DMS114 treated with DMSO at 0.1 percent for 48 hours (cell line): ENCODE data around the gene ATXN10.
"Not testable (repeated sequence)": the region's sequence is repeated elsewhere in the genome, so short reads cannot be mapped to it uniquely, and the experiment has no call there.

Source experiments
- DNase-seq: peaks from one replicate; lab custom pipeline; 2025; ENCODE audit not compliant: unreplicated experiment; lab: John Stamatoyannopoulos, UW

ATXN10 gene

GRCh38 chr22:45707605-45708004 lies 36.0 kb downstream of the ATXN10 start:
- no peak for DNase-seq

DNA sequence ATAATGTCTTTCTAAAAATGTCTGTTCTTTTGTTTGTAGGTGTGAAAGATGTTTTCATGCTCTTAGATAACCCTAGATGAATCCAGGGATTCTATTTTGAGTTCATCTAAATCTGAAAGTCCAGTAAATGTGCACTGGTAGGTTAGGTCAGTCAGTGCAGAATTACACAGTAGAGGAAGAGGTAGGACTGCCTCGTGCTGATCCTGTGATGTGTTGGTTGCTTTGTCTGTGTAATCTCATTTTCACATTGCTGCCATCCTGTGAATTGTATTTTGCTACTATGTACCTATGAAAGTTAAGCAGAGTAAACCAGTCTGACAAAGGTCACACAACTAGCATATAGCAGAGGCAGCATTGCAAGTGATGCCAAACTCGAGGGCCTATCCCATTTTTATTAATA lies 36.5 kb downstream of the ATXN10 start:
- DNase-seq = no peak

- DNase-seq = no peak
Observed at GRCh38 chr22:45709060-45709739, 37.6 kb downstream of the ATXN10 start.

DNA sequence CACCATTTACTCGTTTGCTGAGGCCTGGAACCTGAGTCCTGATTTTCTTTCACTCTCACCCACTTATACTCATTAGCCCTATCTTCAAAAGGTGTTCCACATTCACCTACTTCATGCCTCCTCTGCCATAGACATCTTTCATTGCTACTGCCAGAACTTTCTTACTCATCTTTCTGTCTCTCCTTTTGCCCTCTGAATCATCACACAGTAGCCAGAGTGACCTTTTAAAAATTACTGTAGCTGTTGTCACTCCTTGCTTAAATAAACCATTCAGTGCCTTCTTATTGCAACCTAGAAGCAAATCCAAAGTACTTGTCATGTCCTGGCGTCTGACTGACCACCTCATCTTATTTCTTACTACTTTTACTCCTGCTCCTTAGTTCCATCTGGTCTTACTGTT lies 38.2 kb downstream of the ATXN10 start:
- DNase-seq = no peak

DNA sequence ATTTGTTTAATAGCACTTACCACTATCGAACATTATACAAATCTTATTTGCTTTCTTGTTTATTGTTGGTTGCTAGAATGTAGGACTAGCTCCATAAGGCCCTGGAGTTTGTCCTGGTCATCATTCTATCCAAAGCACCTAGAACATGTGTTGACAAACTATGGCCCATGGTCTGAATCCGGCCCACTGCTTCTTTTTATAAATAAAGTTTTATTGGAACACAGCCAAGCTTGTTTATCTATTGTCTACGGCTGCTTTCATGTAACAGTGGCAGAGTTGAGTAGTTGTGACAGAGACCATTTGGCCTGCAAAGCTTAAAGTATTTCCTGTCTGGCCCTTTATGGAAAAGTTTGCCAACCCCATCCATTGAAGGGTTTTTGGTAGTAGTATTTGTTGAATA lies 38.8 kb downstream of the ATXN10 start:
- DNase-seq = no peak

- not testable (repeated sequence) for DNase-seq
Observed at GRCh38 chr22:45714390-45714789, 42.8 kb downstream of the ATXN10 start.

GRCh38 chr22:45717789-45718188 lies 46.2 kb downstream of the ATXN10 start:
- DNase-seq = no peak

GRCh38 chr22:45718391-45718790 lies 46.8 kb downstream of the ATXN10 start:
- no peak for DNase-seq

GRCh38 chr22:45720839-45721378 lies 49.3 kb downstream of the ATXN10 start:
- no peak for DNase-seq

GRCh38 chr22:45722006-45722405 lies 50.4 kb downstream of the ATXN10 start:
- no peak for DNase-seq

- DNase-seq = no peak
Observed at GRCh38 chr22:45726081-45726480, 54.4 kb downstream of the ATXN10 start.

- no peak for DNase-seq
Observed at GRCh38 chr22:45731041-45731797, 59.6 kb downstream of the ATXN10 start.

- DNase-seq = peak; percentile 12
Observed at GRCh38 chr22:45731798-45732495, 60.3 kb downstream of the ATXN10 start.

DNA sequence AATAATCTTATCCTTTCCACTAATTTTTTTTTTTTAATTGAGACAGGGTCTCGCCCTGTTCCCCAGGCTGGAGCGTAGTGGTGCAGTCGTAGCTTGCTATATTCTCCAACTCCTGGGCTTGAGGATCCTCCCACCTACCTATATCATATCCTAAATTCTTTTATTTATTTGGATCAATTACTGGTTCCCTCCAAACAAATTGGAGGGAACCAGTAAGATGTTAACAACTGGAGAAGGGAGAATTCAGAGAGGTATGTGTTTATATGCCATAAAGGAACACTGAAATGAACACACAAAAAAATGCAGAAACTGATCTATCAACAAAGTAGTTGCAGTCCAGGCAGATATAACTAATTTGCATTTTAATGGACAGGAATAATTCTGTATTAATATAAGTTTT lies 63.6 kb downstream of the ATXN10 start:
- DNase-seq = no peak

DNA sequence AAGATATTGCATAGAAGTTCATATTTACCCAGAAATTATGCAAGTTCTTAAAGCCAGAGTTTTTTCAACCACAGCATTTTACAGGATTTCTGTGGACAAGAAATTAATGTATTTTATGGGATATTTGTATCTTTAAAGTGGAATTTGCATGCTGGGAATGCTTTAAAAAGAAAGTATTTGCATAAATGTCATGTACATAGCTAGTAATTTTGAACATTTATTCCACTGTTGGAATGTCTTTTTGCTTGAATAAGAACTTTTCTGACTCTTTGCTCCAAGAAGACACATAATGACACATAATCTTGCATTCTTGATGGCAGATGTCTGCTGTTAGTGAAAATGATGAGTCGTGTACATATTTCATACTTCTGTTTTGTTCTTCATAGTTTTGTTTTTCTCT lies 66.6 kb downstream of the ATXN10 start:
- no peak for DNase-seq

GRCh38 chr22:45740236-45740635 lies 68.6 kb downstream of the ATXN10 start:
- DNase-seq = no peak

DNA sequence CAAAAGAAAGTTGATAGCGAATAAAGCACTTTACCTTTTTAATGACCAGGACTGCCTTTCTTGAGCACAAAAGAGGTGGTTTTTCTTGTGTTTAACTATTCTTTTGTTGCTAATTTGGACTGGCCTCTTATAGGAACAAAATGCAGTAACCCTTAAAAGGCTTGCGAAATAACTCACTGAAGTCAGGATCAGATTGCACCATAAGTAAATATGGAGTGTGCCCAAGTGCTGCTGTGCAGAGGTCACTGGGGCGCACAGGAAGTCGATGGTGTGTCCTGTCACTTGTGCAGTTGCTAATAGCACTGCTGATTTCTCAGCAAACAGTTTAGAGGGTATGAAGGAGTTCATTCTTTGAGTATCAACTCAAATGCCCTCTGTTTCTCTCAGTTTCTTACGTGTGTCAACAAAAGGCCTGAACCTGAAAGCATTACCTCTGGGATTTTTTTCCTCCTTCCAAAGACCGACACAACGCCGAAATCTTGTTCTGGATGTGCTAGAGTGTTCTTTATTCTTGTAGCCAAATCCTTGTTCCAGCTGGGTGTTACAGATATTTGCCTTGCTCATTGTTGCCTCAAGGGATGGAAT lies 71.3 kb downstream of the ATXN10 start:
- DNase-seq = no peak

- no peak for DNase-seq
Observed at GRCh38 chr22:45743687-45744086, 72.1 kb downstream of the ATXN10 start.

DNA sequence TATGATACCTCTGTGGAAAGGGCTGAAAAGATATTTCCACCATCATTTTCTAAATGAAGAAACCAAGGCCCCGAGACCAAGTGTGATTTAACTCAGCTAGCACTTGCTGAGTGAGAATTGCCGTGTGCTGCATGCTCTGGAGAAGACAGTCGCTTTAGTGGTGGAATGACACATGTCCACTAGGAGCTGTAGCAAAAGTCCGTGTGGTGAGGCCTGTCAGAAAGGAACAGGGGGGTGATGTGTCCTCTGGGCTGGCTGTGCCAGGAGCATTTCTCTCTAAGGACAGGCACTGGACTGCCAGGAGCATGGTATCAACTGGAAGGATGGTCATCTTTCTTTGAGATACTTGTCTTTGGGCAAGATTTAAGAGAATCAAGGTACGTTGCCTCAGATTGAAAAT lies 72.8 kb downstream of the ATXN10 start:
- DNase-seq = no peak

GRCh38 chr22:45750626-45751025 lies 79.0 kb downstream of the ATXN10 start:
- DNase-seq = no peak

GRCh38 chr22:45752036-45752435 lies 80.4 kb downstream of the ATXN10 start:
- DNase-seq = no peak
